ENCODE data around the gene FBLIM1.

Gene FBLIM1

DNA sequence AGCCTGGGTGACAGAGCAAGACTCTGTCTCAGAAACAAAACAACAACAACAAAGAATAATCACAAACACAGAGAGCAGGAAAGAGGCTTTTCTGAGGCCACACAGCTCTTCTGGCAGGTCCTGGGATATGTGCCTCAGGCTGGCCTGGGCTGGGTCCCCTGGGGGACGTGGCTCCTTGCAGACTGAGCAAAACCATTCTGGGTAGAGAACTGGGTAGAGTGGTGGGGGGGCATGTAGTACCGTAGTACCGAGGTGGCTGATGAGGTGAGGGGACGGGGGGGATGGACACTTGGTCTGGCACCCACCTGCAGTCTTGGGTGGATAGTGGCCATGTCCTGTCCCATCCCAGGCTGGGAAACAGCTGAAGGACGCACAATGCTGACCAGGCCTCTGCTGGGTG is 10.3 kb upstream of the FBLIM1 start:
- DNase-seq (ENCODE audit: low read depth in 3 of 3), result no peak

DNA sequence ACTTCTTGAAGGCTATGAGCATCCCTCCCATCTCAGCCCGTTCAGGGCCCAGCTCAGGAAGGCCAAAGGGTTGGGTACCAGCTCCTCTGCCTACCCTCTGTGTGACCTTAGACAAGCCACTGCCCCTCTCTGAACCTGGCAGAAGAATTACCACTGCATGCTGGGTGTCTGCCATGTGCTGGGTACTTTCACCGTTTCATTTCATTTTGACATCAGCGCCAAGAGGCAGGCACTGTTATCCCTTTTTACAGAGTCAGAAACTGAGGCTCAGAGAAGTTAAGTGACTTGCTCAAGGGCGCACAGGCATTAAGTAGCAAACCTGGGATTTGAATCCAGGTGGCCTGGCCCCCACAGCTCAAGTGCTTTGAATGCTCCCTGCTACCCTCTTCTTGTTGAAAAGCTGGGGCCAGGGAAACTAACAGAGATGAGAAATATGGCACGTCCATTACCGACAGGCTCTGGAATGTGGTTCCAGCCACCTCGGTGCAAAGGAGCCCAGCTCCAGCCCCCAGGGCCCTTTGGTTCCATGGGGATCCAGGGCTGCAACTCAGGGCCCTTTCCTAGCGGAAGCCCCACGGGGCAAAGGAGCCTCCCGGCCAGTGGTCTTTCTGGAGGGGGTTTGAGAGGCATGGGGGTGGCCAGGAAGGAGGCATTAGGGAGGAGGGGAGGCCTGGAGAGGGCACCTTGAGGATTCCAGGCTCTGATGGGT is 9.8 kb upstream of the FBLIM1 start:
- no peak for DNase-seq (ENCODE audit: low read depth in 3 of 3)

DNA sequence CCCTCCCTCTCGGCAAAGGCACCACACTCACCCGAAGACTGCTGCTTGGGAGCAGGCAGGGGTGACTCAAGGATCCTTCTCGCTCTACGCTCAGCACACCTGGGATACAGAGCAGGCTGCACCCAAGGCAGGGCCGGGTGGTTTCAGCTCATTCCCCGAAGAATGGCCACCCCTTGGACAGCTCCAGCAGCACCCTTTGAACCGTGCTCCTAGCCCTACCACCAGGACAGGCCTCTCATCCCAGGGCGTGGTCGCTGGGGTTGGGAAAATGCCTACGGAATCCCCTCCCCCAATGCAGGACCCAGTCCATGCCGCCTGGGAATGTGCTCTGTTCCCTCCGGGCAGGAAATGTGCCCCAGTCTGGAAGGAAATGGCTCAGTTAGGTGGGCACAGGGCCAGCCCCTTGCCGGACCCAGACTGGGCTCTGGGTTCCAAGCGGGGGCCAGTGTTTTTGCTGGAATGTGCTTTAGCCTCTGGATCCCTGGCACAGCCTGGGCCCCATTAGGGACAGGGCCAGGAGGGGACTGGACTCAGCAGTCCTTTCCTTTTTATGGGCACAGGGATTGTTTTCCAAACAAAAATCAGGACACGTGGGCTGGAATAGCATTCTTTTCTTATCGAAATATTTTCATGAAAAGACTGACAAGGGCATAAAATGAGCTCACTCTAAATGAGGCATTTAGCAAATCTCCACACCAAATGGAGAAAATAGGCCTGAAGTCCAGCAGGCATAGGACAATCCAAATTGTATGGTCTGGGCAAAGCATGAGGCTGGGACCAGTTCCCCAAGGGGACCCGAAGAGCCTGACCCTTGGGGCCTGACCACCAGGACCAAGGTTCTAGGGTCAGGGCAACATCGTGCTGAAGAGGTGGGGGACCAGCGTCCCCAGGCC is 8.9 kb upstream of the FBLIM1 start:
- DNase-seq (ENCODE audit: low read depth in 3 of 3), result no peak

DNA sequence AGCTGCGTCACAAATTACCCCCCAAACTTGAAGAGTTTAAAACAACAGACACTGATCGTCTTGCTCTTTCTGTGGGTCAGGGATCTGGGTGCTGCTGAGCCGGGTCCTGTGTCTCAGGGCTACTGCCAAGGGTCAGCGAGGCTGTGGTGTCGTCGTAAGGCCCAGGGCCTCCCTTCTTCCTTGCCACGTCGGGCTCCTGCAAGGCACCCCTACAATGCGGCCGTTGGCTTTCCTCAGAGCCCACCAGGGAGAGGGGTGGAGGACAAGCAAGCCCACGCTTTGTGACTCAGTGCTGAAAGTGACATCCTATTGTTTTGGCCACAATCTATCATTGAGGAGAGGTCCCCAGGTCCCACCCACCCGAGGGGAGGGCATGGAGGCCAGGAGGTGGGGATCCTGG is 7.7 kb upstream of the FBLIM1 start:
- DNase-seq (ENCODE audit: low read depth in 3 of 3), result no peak

DNA sequence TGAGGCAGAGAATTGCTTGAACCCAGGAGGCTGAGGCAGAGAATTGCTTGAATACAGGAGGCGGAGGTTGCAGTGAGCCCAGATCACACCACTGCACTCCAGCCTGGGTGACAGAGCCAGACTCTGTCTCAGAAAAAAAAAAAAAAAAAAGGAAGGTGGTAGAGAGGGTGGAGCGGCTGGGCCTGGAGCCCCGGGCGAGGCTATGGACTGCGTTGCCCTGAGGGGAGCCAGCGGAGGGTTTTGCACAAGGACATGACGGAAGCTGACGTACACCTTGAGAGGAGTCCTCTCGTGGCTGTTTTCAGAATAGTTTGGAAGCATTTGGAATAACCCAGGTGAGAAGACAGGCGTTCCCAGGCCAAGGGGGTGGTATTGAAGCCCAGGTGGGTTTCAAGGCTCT is 6.9 kb upstream of the FBLIM1 start:
- no peak for DNase-seq (ENCODE audit: low read depth in 3 of 3)

DNA sequence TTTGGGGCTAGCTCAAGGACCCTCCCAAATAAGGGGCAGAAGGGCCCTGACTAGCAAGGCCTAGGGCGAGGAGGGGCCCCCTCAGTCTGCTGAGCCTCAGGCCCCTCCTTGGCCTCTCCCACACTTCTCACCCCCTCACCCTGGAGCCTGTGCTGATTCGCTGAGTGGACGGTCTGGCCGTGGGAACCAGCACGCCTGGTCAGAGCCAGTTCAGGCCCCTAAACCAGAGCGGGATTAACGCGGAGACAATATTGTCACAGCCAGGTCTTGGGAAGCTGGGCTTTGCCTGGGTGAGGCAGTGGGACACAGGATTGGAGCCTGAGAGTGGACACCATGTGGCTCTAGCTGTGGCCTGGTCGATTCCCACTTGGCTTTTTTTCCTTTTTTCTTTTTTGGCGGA is 4.8 kb upstream of the FBLIM1 start:
- DNase-seq (ENCODE audit: low read depth in 3 of 3), result no peak

DNA sequence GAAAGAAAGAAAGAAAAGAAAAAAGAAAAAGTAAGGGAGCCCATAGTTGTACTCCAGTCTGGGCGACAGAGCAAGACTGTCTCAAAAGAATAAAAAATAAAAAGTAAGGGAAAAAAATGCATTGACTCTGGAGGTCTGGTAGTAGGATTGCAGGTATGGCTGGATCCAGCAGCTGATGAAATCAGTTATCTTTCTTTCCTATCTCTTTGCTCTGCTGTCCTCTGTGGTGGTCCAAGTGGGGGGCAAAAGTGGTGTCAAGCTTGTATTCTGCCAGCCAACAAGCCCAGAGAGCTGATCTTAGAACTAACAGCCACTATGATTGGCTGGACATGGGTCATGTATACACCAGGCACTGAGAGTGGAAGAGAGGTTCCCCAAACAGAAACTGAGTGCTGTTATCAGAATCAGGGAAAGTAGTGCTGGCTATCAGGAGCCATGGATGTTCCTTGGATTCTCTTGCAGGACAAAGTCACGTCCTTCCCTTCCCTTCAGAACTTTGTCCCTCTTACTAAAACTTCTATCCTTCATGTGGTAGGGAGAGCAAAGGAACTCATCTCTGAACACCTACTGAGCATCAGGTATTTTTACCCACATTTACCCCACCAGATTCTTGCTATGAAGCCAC is 3.5 kb upstream of the FBLIM1 start:
- DNase-seq (ENCODE audit: low read depth in 3 of 3), result no peak

DNA sequence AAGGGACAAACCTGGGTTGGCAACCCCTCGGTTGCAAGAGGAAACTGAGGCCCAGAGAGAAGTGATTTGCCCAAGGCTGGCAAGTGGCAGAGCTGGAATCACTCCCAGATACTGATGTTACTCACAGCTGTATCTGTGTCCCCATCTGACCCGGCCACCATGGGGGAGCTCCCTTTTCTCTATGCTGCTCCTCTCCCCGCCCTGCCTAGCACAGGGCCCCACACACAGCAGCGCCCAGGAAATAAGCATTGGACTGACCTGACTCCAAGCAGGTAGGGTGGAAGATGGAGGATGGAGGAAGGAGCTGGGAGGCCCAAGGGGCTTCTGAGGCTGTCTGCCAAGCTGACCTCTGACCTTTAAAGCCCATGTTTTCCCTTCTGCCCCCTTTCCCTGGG is 3.0 kb upstream of the FBLIM1 start:
- no peak for DNase-seq (ENCODE audit: low read depth in 3 of 3)

DNA sequence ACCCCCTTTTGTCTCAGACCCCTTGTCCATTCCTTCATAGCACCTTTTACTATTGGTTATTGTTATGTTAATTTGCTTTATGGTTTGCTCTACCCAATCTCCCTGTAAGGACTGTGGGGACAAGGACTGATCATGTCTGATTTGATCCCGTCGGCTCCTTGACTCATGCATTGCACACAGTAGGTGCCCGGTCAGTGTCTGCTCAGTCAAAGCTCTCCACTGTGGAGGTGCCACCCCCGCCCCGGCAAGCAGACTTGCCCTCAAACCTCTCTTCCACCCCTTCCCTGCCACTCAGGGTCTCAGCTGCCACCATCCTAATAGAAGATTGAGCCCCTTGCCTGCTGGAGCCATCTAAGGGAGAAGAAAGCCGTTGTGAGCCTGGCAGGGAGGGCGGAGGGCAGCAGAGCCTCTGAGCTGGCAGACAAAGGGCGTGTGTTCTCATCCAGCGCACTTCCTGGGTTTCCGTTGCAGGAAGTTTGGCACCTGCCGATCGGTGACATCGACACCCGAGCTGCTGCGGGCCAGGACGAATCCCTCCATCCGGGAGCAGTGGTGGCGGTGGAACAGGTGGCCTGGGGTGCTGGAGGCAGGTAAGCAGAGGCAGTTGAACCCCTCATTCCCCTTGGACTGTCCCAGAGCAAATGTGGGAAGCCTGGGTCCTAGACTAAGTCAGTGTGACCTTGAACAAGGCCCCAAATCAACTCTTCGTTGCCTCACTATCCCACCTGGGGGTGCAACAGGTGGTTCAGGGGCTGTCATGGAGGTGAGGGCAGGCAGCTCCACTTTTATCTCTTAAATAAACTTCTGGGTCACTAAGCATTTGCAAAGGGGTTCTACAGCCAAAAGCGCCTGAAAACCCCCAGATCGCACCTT is 2.2 kb upstream of the FBLIM1 start:
- no peak for DNase-seq (ENCODE audit: low read depth in 3 of 3)

DNA sequence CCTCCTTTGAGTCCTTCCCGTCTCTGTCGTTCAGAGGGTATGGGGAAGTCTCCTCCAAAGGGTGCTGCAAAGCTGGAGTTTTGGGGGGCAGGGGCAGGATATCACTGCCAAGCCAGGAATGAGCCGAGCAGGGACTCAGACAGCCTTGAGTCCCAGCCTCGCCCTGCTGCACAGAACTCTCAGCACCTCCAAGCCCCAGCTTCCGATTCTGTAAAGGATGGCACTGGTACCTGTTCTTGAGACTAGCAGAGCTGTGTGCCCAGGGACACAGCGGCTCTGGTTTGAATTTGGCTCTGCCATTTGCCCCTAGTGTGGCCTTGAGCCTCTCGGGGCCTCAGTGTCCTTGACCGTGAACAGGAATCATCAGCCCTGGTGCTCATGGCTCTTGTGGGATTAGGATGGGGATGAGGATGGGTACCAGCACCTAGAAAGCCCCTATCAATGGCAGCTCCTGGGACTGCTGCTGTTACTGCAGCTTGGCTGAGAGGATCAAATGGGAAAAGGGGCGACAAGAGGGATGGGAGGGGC is 1.5 kb upstream of the FBLIM1 start:
- DNase-seq (ENCODE audit: low read depth in 3 of 3), result no peak

DNA sequence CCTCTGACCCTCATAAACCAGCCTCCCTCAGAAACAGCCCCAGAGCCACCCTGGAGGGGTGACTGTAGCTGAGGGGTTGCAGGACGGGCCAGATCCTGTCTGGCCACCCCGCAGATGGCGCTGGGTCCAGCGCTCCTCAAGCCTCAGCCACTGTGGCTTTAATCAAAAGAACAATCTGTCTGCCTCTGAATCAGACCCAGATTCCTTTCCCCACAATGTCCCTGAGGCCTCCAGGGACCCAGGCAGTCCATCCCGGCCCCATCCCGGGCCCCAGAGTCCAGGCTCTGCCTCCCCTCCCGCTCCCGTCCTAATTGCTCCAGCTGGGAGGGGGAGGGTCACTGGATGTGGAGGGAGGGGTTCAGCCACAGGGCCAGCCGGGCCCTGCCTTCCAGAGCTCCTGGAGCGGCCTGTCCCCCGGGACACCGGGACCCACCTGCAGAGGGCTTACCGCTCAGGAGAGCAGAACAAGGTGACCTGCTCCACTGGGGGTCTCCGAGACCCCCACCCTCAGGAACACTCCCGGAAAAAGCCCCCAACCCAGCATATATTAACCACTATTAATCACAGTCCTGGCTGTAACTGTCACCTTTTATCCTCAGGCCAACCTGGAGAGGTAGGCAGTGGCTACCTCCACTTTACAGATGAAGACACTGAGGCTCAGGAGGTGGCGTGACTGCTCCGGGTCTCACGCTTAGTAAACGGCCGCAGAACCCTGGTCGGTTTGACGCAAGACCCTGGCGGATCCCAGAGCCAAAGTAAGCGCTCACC is 836 bp upstream of the FBLIM1 start:
- no peak for DNase-seq (ENCODE audit: low read depth in 3 of 3)

DNA sequence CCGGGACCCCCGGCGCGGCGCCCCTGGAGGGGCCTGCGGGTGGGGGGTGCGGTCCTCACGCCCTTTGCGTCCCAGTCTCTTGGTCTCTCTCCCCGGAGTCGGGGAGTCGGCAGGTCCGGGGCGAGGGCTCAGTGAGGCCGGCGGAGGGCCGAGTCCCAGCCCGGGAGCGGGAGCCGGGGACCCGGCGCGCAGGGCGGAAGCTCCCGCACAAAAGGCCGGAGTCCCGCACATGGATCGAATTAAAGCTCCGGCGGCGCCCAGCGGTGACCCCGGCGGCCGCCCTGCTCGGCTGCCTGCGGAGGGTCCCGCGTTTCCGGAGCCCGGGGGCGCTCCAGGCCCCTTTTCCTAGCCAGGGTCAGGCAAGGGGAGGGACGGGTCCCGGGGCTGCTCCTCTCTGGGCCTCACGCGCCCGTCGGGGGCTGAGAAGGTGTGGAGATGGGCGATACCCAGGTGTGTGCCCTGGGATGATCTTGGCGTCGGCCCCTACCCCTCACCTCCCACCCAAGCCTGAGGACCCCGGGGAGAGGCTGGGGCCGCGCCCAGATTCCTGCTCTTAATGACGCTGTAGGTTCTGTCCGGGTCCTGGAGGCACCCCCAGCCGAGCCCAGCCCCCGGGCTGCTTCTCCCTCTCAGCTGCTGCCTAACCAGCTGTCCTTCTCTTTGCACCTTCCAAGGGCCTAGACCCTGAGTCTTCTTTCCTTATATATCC is 512 bp downstream of the FBLIM1 start:
- no peak for DNase-seq (ENCODE audit: low read depth in 3 of 3)

DNA sequence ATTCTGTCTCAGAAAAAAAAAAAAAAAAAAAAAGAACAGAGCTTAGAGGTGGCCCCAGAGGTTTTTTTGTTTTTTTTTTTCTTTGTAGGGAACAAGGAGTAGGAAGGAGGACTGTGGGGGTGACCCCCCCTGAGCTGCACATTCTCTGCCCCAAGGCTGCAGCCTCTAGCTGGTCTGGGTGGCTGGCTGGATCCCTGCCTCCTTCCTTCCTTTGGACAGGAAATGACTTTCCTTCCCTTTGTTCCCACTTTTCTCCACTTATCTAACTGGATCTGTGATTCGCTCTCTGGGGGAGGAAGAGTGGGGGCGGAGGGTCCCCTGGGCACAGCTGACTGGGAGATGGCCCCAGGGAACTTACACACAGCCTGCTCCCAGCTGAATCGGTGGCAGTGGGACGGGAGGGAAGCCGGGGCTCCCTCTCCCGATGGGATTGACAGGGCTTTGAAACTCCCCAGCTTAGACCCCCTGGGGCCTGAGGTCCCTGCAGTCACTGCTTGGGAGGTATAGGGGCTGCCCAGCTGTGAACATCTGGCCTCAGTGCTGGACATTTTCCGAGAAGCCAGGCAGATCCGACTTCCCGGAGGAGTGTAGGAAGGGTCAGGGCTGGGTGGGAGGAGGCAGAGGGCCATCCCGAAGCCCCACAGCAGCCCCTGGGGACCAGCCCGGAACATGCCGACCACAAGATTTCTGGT is 2.1 kb downstream of the FBLIM1 start:
- no peak for DNase-seq (ENCODE audit: low read depth in 3 of 3)

DNA sequence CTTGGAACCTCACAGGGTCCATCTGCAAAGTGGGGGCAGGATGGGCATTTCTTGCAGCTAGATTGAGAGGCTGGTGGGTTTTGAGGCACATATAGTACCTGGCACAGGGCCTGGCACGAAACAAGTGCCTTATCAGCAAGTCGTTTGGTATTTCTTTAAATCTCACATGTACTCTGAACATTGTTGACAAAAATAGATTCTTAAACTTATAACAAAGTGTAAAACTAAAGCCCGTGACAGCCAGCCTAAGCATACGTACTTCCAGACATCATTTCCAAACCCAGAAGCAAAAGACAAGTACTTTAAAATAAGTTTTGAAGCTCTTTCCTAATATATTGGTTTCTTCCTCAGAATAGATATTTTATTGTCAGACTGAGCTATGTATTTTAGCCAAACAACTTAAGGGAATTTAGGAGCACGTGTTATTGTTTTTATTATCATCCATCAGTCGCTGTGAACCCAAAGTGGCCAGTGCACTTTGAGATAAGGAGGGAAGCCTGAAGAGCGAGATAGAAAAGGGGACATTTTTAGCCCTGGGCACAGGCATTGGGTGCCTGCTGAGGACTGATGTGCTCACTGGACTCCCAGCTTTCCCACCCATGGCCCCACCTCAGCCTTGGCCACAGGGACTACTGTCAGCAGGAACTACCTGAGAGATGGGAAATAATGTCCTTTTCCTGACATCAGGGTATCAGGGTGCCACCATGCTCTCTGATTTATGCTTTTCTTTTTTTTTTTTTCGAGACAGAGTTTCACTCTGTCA is 3.0 kb downstream of the FBLIM1 start:
- DNase-seq (ENCODE audit: low read depth in 3 of 3), result no peak

DNA sequence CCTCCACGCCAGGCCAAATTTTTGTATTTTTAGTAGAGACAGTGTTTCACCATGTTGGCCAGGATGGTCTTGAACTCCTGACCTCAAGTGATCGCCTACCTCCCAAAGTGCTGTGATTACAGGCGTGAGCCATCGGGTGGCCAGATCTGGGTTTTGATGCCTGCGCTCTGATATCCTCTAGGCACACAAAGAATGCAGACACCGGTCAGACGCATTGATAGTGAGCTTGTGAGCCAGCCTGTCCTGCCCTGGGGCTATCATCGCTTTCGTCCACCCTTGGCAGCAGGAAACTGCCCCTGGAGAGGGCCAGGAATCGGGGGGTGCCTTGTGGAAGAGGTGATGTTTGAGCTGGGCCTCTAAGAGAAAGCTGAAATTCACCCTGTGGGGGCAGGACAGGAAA is 4.0 kb downstream of the FBLIM1 start:
- DNase-seq (ENCODE audit: low read depth in 3 of 3), result no peak

DNA sequence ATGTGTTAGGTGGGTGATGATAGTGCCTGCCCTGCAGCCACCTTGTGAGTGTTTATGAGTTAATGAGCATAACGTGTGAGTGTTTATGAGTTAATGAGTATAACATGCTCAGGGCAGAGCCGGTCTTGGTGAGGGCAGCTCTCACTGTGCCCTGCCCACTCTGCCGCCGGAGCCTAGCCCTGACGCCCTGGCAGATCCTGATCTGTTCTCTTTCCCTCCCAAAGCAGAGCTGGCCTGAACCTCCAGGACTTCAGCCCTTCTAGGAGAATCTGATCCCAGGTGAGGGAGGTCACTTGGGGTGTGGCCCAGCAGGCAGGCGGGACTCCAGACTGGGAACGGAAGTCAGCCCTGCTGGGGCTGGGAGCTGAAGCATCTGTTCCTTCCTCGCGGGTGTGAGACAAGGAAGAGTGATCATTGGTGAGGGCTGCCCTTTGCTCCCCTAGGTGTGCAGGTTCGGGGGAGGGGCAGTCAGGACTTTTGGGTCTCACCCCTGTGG is 5.7 kb downstream of the FBLIM1 start:
- no peak for DNase-seq (ENCODE audit: low read depth in 3 of 3)

DNA sequence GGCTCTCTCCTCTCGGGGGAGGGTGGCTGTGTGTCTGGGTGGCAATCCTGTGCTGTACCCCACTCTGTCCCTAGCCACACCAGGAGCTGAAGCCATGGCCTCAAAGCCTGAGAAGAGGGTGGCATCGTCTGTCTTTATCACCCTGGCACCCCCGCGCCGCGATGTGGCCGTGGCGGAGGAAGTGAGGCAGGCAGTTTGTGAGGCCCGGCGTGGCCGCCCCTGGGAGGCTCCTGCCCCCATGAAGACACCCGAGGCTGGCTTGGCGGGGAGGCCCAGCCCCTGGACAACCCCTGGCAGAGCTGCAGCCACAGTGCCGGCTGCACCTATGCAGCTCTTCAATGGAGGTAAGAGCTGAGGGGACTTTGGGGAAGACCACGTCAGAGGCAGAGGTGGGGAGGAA is 6.3 kb downstream of the FBLIM1 start:
- no peak for DNase-seq (ENCODE audit: low read depth in 3 of 3)

DNA sequence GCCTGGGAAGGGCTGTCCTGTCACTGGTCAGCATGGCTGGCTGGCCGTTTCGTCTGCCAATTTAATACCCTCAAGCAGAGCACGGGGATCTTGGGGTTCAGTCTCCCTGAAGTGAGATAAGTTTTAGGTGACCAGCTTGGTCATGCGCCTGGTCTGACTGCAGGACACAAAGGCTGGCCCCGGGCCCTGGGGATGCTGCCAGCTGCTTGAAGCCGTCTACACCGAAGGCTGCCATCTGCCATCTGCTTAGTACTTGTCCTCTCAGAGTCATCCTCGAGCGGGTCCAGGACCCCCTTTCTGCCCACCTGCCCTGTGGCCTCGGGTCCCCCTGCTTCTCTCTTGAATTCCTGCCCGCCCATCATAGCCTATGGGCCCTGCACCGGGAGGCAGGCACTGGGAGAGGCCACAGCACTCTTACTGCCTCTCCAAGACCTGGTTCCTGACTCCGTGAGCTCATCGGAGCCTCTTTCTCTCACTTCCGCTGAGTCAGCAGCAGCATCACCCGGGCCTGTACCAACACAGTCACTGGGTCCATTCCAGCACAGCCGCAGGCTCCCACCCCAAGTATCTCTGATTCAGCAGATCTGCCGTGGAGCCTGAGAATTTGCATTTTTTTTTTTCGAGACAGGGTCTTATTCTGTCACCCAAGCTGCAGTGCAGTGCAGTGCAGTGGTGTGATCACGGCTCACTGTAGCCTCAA is 7.0 kb downstream of the FBLIM1 start:
- DNase-seq (ENCODE audit: low read depth in 3 of 3), result no peak
